Activated B cell treated with CpG ODN at 0.5 μM for 24 hours (primary cell): ENCODE results near the gene SLC35G2. TPM values are rescaled to one million over a fixed set of nuclear protein-coding genes. Genes with fewer than 3 reads are reported as not detected.

Experiments
- ATAC-seq: fragments of 200-7000 bp; cut with Tn5 transposase; one replicate; pipeline ENCODE4 v1.10.0; 2021; ENCODE audit warnings: low read depth, mild to moderate bottlenecking, moderate library complexity
- CTCF ChIA-PET: fragments of 350-600 bp; sonication (Branson Sonifier 250); formaldehyde crosslinking; loops from one replicate; lab custom pipeline; 2021; ENCODE audit warnings: antibody characterized with exemption; lab: Charles Lee
- POLR2A ChIA-PET: fragments of 350-600 bp; sonication (Branson Sonifier 250); formaldehyde crosslinking; loops from one replicate; lab custom pipeline; 2021; ENCODE audit warnings: antibody characterized with exemption; lab: Charles Lee
- DNase-seq: peaks from one replicate; pipeline ENCODE4 v3.0.0; 2022
- H3K27ac Mint-ChIP-seq: one replicate; pipeline ENCODE4 v1.8.0; 2020; ENCODE audit warnings: mixed read lengths
- H3K27me3 Mint-ChIP-seq: one replicate; pipeline ENCODE4 v1.8.0; 2021; ENCODE audit warnings: mixed read lengths
- H3K36me3 Mint-ChIP-seq: one replicate; pipeline ENCODE4 v1.8.0; 2021; ENCODE audit warnings: low read depth, mixed read lengths
- H3K4me1 Mint-ChIP-seq: one replicate; pipeline ENCODE4 v1.8.0; 2021; ENCODE audit warnings: mixed read lengths
- H3K4me3 Mint-ChIP-seq: one replicate; pipeline ENCODE4 v1.8.0; 2020; ENCODE audit warnings: mild to moderate bottlenecking, mixed read lengths
- H3K9me3 Mint-ChIP-seq: one replicate; pipeline ENCODE4 v1.8.0; 2020; ENCODE audit warnings: mixed read lengths
- intact Hi-C: fragments of 100-400 bp; cut with micrococcal nuclease; formaldehyde crosslinking; loops from one replicate; pipeline ENCODE4 v1.15.1; 2024
- total RNA-seq: library from RNA; stranded (reverse); gene quantifications from 2 replicates; pipeline ENCODE4 v1.2.3, GENCODE V29; 2022
- TF ChIP-seq, protein P1 (sequence below): fragments of 200-600 bp; IDR thresholded peaks from one replicate; pipeline ENCODE4 v1.8.0; 2022; ENCODE audit warnings: antibody characterized with exemption, mild to moderate bottlenecking

SLC35G2 gene
- total RNA-seq, 1 donor from 2014 or later, result 4.3 TPM

DNA sequence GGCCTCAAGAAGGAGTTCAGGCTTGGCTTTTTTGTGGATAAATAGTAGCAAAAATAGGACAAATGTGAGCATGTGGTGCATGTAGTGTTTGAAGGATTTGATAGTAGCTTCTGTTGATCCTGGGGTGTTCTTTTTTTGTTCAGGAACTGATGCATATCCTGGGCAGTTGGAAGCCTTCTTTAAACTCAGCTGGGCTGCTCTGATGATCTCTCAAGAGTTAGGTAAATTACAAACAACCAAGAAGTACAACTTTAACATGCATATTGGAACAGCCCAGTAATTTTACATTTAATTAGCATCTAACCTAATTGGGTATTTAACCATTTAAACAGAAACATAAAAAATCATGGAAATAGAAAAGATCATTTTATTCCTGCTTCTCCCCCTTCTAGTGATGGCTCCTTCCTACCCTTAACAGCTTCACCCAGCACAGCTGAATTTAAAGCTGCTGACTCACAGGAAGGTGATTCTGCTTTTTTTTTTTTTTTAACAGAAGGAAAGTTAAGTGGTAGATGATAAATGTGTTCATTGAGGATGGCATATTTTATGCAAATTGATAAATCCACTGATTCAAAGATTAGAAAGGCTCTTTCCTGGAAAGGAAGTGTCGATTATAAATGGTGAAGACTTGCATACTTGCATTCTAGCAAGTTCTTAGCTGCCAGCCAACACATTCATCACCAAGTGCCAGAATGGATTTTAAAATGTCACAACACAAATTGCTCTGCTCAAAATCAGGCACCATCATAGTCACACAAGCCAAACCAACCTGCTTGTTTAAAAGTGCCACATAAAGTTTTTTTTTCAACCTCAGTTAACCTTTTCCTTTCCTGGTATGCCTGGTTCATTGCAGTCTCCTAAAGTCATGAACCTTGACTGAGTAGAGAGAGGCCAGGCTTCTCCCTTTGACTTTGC lies 20.0 kb downstream of the SLC35G2 start:
- Mint-ChIP-seq H3K4me1 (peaks cover 5% of the 10 kb centered on the region), H3K27me3 (no peaks in the 10 kb centered on the region), H3K36me3 (peaks cover 11% of the 10 kb centered on the region), H3K9me3 (no peaks in the 10 kb centered on the region), H3K4me3 (no peak overlapping the region), H3K27ac (no peak overlapping the region)
- intact Hi-C loops, result no loop called here
- DNase-seq, result no peak
- TF ChIP-seq, protein P1, sequence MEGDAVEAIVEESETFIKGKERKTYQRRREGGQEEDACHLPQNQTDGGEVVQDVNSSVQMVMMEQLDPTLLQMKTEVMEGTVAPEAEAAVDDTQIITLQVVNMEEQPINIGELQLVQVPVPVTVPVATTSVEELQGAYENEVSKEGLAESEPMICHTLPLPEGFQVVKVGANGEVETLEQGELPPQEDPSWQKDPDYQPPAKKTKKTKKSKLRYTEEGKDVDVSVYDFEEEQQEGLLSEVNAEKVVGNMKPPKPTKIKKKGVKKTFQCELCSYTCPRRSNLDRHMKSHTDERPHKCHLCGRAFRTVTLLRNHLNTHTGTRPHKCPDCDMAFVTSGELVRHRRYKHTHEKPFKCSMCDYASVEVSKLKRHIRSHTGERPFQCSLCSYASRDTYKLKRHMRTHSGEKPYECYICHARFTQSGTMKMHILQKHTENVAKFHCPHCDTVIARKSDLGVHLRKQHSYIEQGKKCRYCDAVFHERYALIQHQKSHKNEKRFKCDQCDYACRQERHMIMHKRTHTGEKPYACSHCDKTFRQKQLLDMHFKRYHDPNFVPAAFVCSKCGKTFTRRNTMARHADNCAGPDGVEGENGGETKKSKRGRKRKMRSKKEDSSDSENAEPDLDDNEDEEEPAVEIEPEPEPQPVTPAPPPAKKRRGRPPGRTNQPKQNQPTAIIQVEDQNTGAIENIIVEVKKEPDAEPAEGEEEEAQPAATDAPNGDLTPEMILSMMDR, result no peak
- CTCF ChIA-PET, result no interaction called here
- POLR2A ChIA-PET, result interaction anchor here (1.2 kb wide), 1 partner anchor 23 kb away, joined by 3 read pairs; the partner anchor contains the start of gene NCK1
- ATAC-seq, result no peak

DNA sequence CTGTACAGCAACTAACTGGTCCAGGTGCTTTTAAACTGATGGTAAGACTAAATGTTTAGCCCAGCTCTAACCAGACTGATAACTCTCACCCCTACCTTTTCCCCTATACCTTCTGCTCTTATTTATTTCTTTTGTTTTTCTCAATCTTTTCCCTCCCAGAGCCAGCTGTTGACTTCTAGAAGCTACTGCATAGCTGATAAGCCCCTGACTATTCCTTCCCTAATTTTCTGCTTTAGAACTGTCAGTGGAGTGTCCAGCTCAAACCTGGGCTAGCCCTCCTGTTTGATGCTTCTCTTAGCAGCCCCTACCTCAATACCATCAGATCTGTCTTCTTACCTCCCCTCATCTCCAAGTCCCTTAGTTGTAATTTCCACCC lies 20.6 kb downstream of the SLC35G2 start:
- Mint-ChIP-seq H3K9me3 (no peaks in the 10 kb centered on the region), H3K36me3 (peaks cover 12% of the 10 kb centered on the region), H3K27me3 (no peaks in the 10 kb centered on the region), H3K4me3 (no peak overlapping the region), H3K27ac (no peak overlapping the region), H3K4me1 (peaks cover 5% of the 10 kb centered on the region)
- DNase-seq (no peak), ATAC-seq (no peak)
- CTCF ChIA-PET, result no interaction called here
- POLR2A ChIA-PET, result interaction anchor here (1.2 kb wide), 1 partner anchor 22 kb away, joined by 3 read pairs; the partner anchor contains the start of gene NCK1
- TF ChIP-seq, protein P1, result no peak
- intact Hi-C loops, result no loop called here

DNA sequence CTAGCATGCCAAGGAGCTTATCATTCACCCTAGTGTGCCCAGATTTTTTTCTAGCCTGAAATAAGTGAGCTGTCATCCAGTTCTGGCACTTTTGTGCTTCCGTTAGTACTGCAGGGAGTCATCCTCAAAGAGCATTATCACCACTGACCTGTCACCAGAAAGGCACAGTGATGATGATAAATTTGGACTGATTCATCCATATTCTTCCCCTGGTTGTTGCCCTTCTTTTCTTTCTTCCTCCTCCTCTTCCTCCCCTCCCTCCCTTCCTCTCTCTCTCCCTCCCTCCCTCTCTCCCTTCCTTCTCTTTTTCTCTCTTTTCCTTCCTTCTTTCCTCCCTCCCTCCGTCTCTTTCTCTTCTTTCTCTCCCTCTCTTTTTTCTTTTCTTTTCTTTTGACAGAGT lies 21.3 kb downstream of the SLC35G2 start:
- no peak for ATAC-seq
- H3K4me1 Mint-ChIP-seq, result no peaks in the 10 kb centered on the region

DNA sequence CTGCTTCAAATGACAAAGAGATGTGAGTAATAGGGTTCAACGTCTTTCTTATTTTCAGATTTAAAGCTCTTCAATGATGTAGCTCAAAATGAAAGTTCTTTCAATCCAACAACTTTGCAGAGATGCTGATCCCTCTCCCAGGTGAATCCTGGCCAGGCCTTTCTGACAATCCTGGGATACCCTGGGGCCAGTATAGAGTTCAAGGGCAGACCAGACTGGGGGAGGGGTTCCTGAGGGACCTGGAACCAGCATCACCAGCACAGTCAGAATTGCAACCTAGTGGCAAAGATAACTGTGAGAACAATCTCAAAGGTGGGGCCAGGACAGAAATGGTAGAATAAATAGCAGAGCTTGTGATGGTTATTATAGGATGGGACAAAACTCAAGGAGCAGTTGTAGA lies 23.4 kb downstream of the SLC35G2 start:
- DNase-seq (no peak), ATAC-seq (no peak)
- H3K9me3 Mint-ChIP-seq, result no peaks in the 10 kb centered on the region
- TF ChIP-seq, protein P1, result no peak
- no peaks in the 10 kb centered on the region for H3K27me3 Mint-ChIP-seq
- H3K36me3 Mint-ChIP-seq, result peaks cover 22% of the 10 kb centered on the region
- intact Hi-C loops, result no loop called here
- no peaks in the 10 kb centered on the region for H3K4me1 Mint-ChIP-seq
- POLR2A ChIA-PET, result no interaction called here
- CTCF ChIA-PET, result no interaction called here
- no peak overlapping the region for H3K27ac Mint-ChIP-seq
- no peak overlapping the region for H3K4me3 Mint-ChIP-seq

More for the DNA sequence above, 21.3 kb downstream of the SLC35G2 start:
- H3K9me3 Mint-ChIP-seq, result no peaks in the 10 kb centered on the region
- no peak overlapping the region for H3K4me3 Mint-ChIP-seq
- H3K27me3 Mint-ChIP-seq, result no peaks in the 10 kb centered on the region
- ChIA-PET CTCF (no interaction called here), POLR2A (no interaction called here)
- intact Hi-C loops, result no loop called here
- no peak for DNase-seq
- no peak overlapping the region for H3K27ac Mint-ChIP-seq
- H3K36me3 Mint-ChIP-seq, result peaks cover 17% of the 10 kb centered on the region
- TF ChIP-seq, protein P1, result no peak

DNA sequence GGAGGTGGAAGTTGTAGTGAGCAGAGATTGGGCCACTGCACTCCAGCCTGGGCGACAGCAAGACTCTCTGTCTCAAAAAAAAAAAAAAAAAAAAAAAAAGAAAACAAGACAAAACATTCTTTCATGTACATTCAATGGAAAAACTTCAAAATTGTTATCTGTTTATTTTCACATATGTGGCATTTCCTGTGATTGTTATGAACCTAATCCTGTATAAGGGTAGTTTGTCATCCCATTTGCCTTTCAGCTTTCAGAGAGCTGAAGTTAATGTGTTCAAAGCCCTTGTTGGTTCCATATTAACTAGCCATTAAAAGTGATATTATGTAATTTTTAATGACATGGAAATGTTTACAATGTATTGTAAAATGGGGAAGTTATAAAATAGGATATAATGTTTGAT lies 25.8 kb downstream of the SLC35G2 start:
- H3K36me3 Mint-ChIP-seq, result peaks cover 19% of the 10 kb centered on the region
- TF ChIP-seq, protein P1, result no peak
- ATAC-seq (no peak), DNase-seq (no peak)
- intact Hi-C loops, result no loop called here
- H3K27me3 Mint-ChIP-seq, result no peaks in the 10 kb centered on the region
- H3K4me3 Mint-ChIP-seq, result no peak overlapping the region
- no peak overlapping the region for H3K27ac Mint-ChIP-seq
- H3K9me3 Mint-ChIP-seq, result no peaks in the 10 kb centered on the region
- CTCF ChIA-PET, result no interaction called here
- H3K4me1 Mint-ChIP-seq, result no peaks in the 10 kb centered on the region
- POLR2A ChIA-PET, result interaction anchor here (0.7 kb wide), 1 partner anchor 13 kb away, joined by 10 read pairs; no protein-coding TSS in a partner anchor
